HCT116 (cell line): Measurements from ENCODE around the gene DHDH. TPM values are rescaled to one million over a fixed set of nuclear protein-coding genes. Genes with fewer than 3 reads are reported as not detected.

ENCODE experiments used
- ATAC-seq: fragments of 200-7000 bp; cut with Tn5 transposase; 2 replicates; pipeline ENCODE4 v1.9.1; 2020; ENCODE audit warnings: mild to moderate bottlenecking, moderate library complexity
- BruUV-seq: library from RNA; stranded (reverse); fragments of 400-500 nt; replicated peaks from 2 replicates; lab custom pipeline; 2021; lab: Mats Ljungman, UMichigan
- CTCF ChIA-PET: fragments of 300-600 bp; sonication (Branson Sonifier 250); formaldehyde crosslinking; loops from one replicate; lab custom pipeline; 2021; ENCODE audit warnings: antibody characterized with exemption; lab: Charles Lee
- POLR2A ChIA-PET: fragments of 300-600, 350-600 bp; sonication (Branson Sonifier 250); formaldehyde crosslinking; loops from one replicate; lab custom pipeline; 2021; ENCODE audit warnings: antibody characterized with exemption; lab: Charles Lee
- RAD21 ChIA-PET, 2 experiments: fragments of 300-600 bp; sonication (Branson Sonifier 250); formaldehyde crosslinking; loops; one replicate each; lab custom pipeline; 2023; ENCODE audit warnings: low total read pairs in 2 of 2; ENCODE audit not compliant: uncharacterized antibody in 2 of 2, unreplicated experiment in 2 of 2, low non-redundant PET in 1 of 2; lab: Charles Lee
- DNase-seq: peaks from one replicate; pipeline ENCODE4 v3.0.0-alpha.2; 2010; ENCODE audit warnings: low read depth, low spot score
- H2AFZ ChIP-seq: fragments of 200-600 bp; shearing (Covaris generic), sonication (generic); 2 replicates; pipeline ENCODE4 v1.6.1; 2017; ENCODE audit warnings: low read depth, mixed run types, mixed read lengths, antibody characterized with exemption, low read length; ENCODE audit not compliant: poor library complexity, severe bottlenecking
- H3K27ac ChIP-seq: 2 replicates; pipeline ENCODE4 v1.5.1; 2012; ENCODE audit warnings: low read depth, low read length
- H3K27me3 ChIP-seq: fragments of 200-600 bp; sonication (generic); 2 replicates; pipeline ENCODE4 v1.6.1; 2016; ENCODE audit warnings: mixed run types, low read length, mixed read lengths; ENCODE audit not compliant: insufficient read depth
- H3K36me3 ChIP-seq, 2 experiments: fragments of 200-500 bp in 1 of 2; fragments of 200-600 bp in 1 of 2; sonication (Bioruptor generic) in 1 of 2; sonication (generic) in 1 of 2; 2 replicates each; pipeline versions ENCODE4 v1.5.1 to v1.6.1; 2014 to 2016; ENCODE audit warnings: low read length in 2 of 2, inconsistent platforms in 1 of 2, mixed read lengths in 1 of 2, mixed run types in 1 of 2; ENCODE audit not compliant: insufficient read depth in 2 of 2, control insufficient read depth in 1 of 2
- H3K4me1 ChIP-seq, 2 experiments: fragments of 200-600 bp in 1 of 2; sonication (generic) in 1 of 2; 2 replicates each; pipeline versions ENCODE4 v1.5.1 to v1.6.1; 2012 to 2017; ENCODE audit warnings: low read length in 2 of 2, inconsistent platforms in 1 of 2, mild to moderate bottlenecking in 1 of 2, mixed read lengths in 1 of 2, mixed run types in 1 of 2, moderate library complexity in 1 of 2; ENCODE audit not compliant: insufficient read depth in 2 of 2, control insufficient read depth in 1 of 2
- H3K4me2 ChIP-seq: fragments of 200-600 bp; sonication (generic); 2 replicates; pipeline ENCODE4 v1.6.1; 2017; ENCODE audit warnings: mixed run types, low read length, mixed read lengths
- H3K4me3 ChIP-seq, 2 experiments: fragments of 200-600 bp in 1 of 2; sonication (generic) in 1 of 2; replicated peaks in 1 of 2; 2 replicates each; pipeline ENCODE4 v1.5.1; 2011 to 2016; ENCODE audit warnings: low read length in 2 of 2, control low read depth in 1 of 2, low read depth in 1 of 2, mild to moderate bottlenecking in 1 of 2, mixed read lengths in 1 of 2, mixed run types in 1 of 2
- H3K79me2 ChIP-seq: fragments of 200-600 bp; sonication (generic); 2 replicates; pipeline ENCODE4 v1.6.1; 2017; ENCODE audit warnings: mild to moderate bottlenecking, mixed run types, low read length, moderate library complexity, mixed read lengths; ENCODE audit not compliant: insufficient read depth
- H3K9ac ChIP-seq: fragments of 200-600 bp; sonication (generic); 2 replicates; pipeline ENCODE4 v1.6.1; 2016; ENCODE audit warnings: low read length, mixed read lengths
- H3K9me2 ChIP-seq: fragments of 200-600 bp; sonication (generic), shearing (Covaris generic); 2 replicates; pipeline ENCODE4 v1.6.1; 2017; ENCODE audit warnings: mixed run types, mild to moderate bottlenecking, moderate library complexity; ENCODE audit not compliant: insufficient read depth
- H3K9me3 ChIP-seq, 2 experiments: fragments of 200-500 bp in 1 of 2; fragments of 200-600 bp in 1 of 2; sonication (Bioruptor generic) in 1 of 2; sonication (generic) in 1 of 2; 2 replicates each; pipeline ENCODE4 v1.6.1; 2014 to 2017; ENCODE audit warnings: low read length in 2 of 2, mixed read lengths in 2 of 2, inconsistent platforms in 1 of 2, low read depth in 1 of 2, mild to moderate bottlenecking in 1 of 2, mixed run types in 1 of 2, moderate library complexity in 1 of 2; ENCODE audit not compliant: control insufficient read depth in 1 of 2, insufficient read depth in 1 of 2
- H4K20me1 ChIP-seq: fragments of 200-600 bp; sonication (generic), shearing (Covaris generic); 2 replicates; pipeline ENCODE4 v1.6.1; 2017; ENCODE audit warnings: mixed run types, mild to moderate bottlenecking, moderate library complexity; ENCODE audit not compliant: insufficient read depth
- CBX3 ChIP-seq: IDR thresholded peaks from 2 replicates; pipeline ENCODE4 v1.6.1; 2012; ENCODE audit warnings: low read depth
- CEBPB ChIP-seq: IDR thresholded peaks from 2 replicates; pipeline ENCODE4 v1.6.1; 2012; ENCODE audit warnings: low read depth
- EGR1 ChIP-seq: IDR thresholded peaks from 2 replicates; pipeline ENCODE4 v1.6.1; 2012; ENCODE audit warnings: low read depth
- ELF1 ChIP-seq: IDR thresholded peaks from 2 replicates; pipeline ENCODE4 v1.6.1; 2012; ENCODE audit warnings: low read depth, borderline replicate concordance
- EZH2 ChIP-seq: fragments of 200-600 bp; sonication (generic); IDR thresholded peaks from 2 replicates; pipeline ENCODE4 v1.6.1; 2017; ENCODE audit warnings: antibody characterized with exemption, mixed run types
- EZH2phosphoT487 ChIP-seq: fragments of 200-600 bp; IDR thresholded peaks from 2 replicates; pipeline ENCODE4 v1.6.1; 2018; ENCODE audit warnings: antibody characterized with exemption, borderline replicate concordance
- FOSL1 ChIP-seq: IDR thresholded peaks from 2 replicates; pipeline ENCODE4 v1.6.1; 2012; ENCODE audit warnings: low read depth
- POLR2AphosphoS5 ChIP-seq: IDR thresholded peaks from 2 replicates; pipeline ENCODE4 v1.6.1; 2011; ENCODE audit warnings: mild to moderate bottlenecking, low read depth, low read length, moderate library complexity
- SP1 ChIP-seq: IDR thresholded peaks from 2 replicates; pipeline ENCODE4 v1.6.1; 2012; ENCODE audit warnings: low read depth
- TCF7L2 ChIP-seq: IDR thresholded peaks from 2 replicates; pipeline ENCODE4 v1.7.0; 2011; ENCODE audit warnings: borderline replicate concordance, inconsistent platforms; ENCODE audit not compliant: insufficient read depth, insufficient read length; ENCODE audit errors: extremely low read depth
- YY1 ChIP-seq: IDR thresholded peaks from 2 replicates; pipeline ENCODE4 v1.6.1; 2011; ENCODE audit warnings: low read length, low read depth, moderate library complexity, mild to moderate bottlenecking; ENCODE audit not compliant: insufficient replicate concordance; ENCODE audit errors: extremely low read depth
- ZFX ChIP-seq: fragments of 450-650 bp; IDR thresholded peaks from 2 replicates; pipeline ENCODE4 v1.6.1; 2017
- ZNF274 ChIP-seq: fragments of 200-500 bp; sonication (Bioruptor generic); IDR thresholded peaks from 2 replicates; pipeline ENCODE4 v1.6.1; 2014; ENCODE audit warnings: mild to moderate bottlenecking, low read depth, low read length, inconsistent platforms
- intact Hi-C: fragments of 100-400 bp; cut with micrococcal nuclease; formaldehyde crosslinking; loops from 2 replicates; pipeline ENCODE4 v1.10.0; 2022
- total RNA-seq: library from RNA; stranded (reverse); gene quantifications from one replicate; pipeline ENCODE4 v1.2.1, GENCODE V29; 2021; ENCODE audit not compliant: unreplicated experiment
- TF ChIP-seq, protein P1 (sequence below): IDR thresholded peaks from 2 replicates; pipeline ENCODE4 v1.6.1; 2012
- TF ChIP-seq, protein P2 (sequence below): IDR thresholded peaks from 2 replicates; pipeline ENCODE4 v1.6.1; 2012; ENCODE audit warnings: low read depth
- TF ChIP-seq, protein P3 (sequence below): IDR thresholded peaks from 2 replicates; pipeline ENCODE4 v1.6.1; 2011; ENCODE audit warnings: mild to moderate bottlenecking, low read length, moderate library complexity; ENCODE audit not compliant: insufficient replicate concordance; ENCODE audit errors: extremely low read depth
- TF ChIP-seq, protein P4 (sequence below), 3 experiments: fragments of 200-600 bp in 1 of 3; sonication (generic) in 1 of 3; IDR thresholded peaks in 2 of 3; conservative IDR thresholded peaks in 1 of 3; 2 replicates each; pipeline ENCODE4 v1.5.1; 2012 to 2017; ENCODE audit warnings: low read depth in 2 of 3, low read length in 2 of 3, antibody characterized with exemption in 1 of 3, borderline replicate concordance in 1 of 3, control low read depth in 1 of 3, mild to moderate bottlenecking in 1 of 3, mixed read lengths in 1 of 3, mixed run types in 1 of 3, moderate library complexity in 1 of 3; ENCODE audit not compliant: insufficient read depth in 1 of 3

DHDH gene
- total RNA-seq, 1 experiment from 2014 or later = 8.6 TPM

DNA sequence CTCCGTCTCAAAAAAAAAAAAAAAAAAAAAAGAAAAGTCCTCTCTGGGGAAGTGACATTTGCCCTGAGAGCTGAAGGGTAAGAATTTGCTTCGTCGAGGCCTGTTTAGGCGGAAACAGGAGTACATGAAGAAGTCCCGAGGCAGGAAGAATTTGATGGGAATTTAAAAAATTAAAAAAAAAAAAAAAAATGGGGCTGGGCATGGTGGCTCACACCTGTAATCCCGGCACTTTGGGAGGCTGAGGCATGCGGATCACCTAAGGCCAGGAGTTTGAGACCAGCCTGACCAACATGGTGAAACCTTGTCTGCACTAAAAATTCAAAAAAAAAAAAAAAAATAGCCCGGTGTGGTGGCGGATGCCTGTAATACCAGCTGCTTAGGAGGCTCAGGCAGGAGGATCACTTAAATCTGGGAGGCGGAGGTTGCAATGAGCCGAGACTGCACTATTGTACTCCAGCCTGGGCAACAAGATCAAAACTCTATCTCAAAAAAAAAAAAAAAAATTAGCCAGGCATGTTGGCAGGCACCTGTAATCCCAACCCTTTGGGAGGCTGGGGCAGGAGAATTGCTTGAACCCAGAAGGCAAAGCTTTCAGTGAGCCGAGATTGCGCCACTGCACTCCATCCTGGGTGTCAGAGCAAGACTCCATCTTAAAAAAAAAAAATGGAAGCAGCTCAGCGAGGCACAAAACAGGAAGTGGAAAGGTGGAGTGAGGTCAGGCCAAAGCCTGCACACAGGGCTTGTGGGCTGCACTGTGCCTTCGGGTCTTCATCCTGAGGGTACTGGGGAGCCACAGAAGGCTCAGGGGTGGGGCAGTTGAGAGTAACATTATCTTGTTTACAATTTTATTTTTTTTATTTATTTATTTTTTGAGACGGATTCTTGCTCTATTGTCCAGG lies 26.1 kb downstream of the DHDH start:
- H4K20me1 ChIP-seq = no peaks in the 10 kb centered on the region
- no TSS peak for BruUV-seq
- POLR2A ChIA-PET = interaction anchor here (0.6 kb wide), 1 partner anchor 971 kb away, joined by 4 read pairs; no protein-coding TSS in a partner anchor
- H3K9me3 ChIP-seq = no peaks in the 10 kb centered on the region
- peaks cover 0 to 4% of the 10 kb centered on the region in 2 experiments; a peak in 1 of 4 replicates for H3K36me3 ChIP-seq
- no peak overlapping the region for H2AFZ ChIP-seq
- no peak overlapping the region for H3K4me2 ChIP-seq
- CTCF ChIA-PET = interaction anchor here (0.8 to 1.1 kb wide), 2 partner anchors 11 to 34 kb away, joined by 3 to 4 read pairs; partner anchors contain the start of genes GYS1 and RUVBL2
- TF ChIP-seq ZFX (no peak), POLR2AphosphoS5 (no peak), FOSL1 (no peak), CEBPB (no peak), CBX3 (no peak), SP1 (no peak), YY1 (no peak), ZNF274 (no peak), EGR1 (no peak), EZH2phosphoT487 (no peak), ELF1 (no peak), TCF7L2 (no peak), EZH2 (no peak)
- TF ChIP-seq, protein P1, sequence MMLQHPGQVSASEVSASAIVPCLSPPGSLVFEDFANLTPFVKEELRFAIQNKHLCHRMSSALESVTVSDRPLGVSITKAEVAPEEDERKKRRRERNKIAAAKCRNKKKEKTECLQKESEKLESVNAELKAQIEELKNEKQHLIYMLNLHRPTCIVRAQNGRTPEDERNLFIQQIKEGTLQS = no peak
- TF ChIP-seq, protein P2, sequence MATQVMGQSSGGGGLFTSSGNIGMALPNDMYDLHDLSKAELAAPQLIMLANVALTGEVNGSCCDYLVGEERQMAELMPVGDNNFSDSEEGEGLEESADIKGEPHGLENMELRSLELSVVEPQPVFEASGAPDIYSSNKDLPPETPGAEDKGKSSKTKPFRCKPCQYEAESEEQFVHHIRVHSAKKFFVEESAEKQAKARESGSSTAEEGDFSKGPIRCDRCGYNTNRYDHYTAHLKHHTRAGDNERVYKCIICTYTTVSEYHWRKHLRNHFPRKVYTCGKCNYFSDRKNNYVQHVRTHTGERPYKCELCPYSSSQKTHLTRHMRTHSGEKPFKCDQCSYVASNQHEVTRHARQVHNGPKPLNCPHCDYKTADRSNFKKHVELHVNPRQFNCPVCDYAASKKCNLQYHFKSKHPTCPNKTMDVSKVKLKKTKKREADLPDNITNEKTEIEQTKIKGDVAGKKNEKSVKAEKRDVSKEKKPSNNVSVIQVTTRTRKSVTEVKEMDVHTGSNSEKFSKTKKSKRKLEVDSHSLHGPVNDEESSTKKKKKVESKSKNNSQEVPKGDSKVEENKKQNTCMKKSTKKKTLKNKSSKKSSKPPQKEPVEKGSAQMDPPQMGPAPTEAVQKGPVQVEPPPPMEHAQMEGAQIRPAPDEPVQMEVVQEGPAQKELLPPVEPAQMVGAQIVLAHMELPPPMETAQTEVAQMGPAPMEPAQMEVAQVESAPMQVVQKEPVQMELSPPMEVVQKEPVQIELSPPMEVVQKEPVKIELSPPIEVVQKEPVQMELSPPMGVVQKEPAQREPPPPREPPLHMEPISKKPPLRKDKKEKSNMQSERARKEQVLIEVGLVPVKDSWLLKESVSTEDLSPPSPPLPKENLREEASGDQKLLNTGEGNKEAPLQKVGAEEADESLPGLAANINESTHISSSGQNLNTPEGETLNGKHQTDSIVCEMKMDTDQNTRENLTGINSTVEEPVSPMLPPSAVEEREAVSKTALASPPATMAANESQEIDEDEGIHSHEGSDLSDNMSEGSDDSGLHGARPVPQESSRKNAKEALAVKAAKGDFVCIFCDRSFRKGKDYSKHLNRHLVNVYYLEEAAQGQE = no peak
- TF ChIP-seq, protein P3, sequence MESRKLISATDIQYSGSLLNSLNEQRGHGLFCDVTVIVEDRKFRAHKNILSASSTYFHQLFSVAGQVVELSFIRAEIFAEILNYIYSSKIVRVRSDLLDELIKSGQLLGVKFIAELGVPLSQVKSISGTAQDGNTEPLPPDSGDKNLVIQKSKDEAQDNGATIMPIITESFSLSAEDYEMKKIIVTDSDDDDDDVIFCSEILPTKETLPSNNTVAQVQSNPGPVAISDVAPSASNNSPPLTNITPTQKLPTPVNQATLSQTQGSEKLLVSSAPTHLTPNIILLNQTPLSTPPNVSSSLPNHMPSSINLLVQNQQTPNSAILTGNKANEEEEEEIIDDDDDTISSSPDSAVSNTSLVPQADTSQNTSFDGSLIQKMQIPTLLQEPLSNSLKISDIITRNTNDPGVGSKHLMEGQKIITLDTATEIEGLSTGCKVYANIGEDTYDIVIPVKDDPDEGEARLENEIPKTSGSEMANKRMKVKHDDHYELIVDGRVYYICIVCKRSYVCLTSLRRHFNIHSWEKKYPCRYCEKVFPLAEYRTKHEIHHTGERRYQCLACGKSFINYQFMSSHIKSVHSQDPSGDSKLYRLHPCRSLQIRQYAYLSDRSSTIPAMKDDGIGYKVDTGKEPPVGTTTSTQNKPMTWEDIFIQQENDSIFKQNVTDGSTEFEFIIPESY = no peak
- TF ChIP-seq, protein P4, sequence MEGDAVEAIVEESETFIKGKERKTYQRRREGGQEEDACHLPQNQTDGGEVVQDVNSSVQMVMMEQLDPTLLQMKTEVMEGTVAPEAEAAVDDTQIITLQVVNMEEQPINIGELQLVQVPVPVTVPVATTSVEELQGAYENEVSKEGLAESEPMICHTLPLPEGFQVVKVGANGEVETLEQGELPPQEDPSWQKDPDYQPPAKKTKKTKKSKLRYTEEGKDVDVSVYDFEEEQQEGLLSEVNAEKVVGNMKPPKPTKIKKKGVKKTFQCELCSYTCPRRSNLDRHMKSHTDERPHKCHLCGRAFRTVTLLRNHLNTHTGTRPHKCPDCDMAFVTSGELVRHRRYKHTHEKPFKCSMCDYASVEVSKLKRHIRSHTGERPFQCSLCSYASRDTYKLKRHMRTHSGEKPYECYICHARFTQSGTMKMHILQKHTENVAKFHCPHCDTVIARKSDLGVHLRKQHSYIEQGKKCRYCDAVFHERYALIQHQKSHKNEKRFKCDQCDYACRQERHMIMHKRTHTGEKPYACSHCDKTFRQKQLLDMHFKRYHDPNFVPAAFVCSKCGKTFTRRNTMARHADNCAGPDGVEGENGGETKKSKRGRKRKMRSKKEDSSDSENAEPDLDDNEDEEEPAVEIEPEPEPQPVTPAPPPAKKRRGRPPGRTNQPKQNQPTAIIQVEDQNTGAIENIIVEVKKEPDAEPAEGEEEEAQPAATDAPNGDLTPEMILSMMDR (IDR thresholded peaks at IDR 0.05 in 2 of 3, conservative IDR thresholded peaks at IDR 0.05 in 1 of 3; ENCODE audit: borderline replicate concordance in 1 of 3, insufficient read depth in 1 of 3, low read depth in 2 of 3, low read length in 2 of 3) = no peak
- H3K4me1 ChIP-seq = peaks cover 38 to 54% of the 10 kb centered on the region in 2 experiments
- peaks cover 16% of the 10 kb centered on the region for H3K79me2 ChIP-seq
- DNase-seq (no peak), ATAC-seq (no peak)
- H3K27ac ChIP-seq = no peak overlapping the region
- no peak overlapping the region for H3K9ac ChIP-seq
- intact Hi-C loops = no loop called here
- H3K4me3 ChIP-seq = no peak overlapping the region
- RAD21 ChIA-PET = interaction anchor here in 1 of 2 experiments (0.7 kb wide), 1 partner anchor 201 kb away, joined by 6 read pairs; no protein-coding TSS in a partner anchor
- H3K9me2 ChIP-seq = no peaks in the 10 kb centered on the region
- no peaks in the 10 kb centered on the region for H3K27me3 ChIP-seq
